GM12878 (cell line): Measurements from ENCODE around the gene CCDC68. TPM values are rescaled to one million over a fixed set of nuclear protein-coding genes. Genes with fewer than 3 reads are reported as not detected.

Experiments used
- ATAC-seq: fragments of 200-7000 bp; cut with Tn5 transposase; 3 replicates; pipeline ENCODE4 v1.9.1; 2020; ENCODE audit warnings: mild to moderate bottlenecking, moderate library complexity
- BruUV-seq: library from RNA; stranded (reverse); fragments of 400-500 nt; replicated peaks from 2 replicates; lab custom pipeline; 2021; lab: Mats Ljungman, UMichigan
- CTCF ChIA-PET: fragments of 300-600 bp; sonication (Branson Sonifier 250); formaldehyde crosslinking; extraction: SDS; loops from one replicate; lab custom pipeline; 2021; ENCODE audit warnings: inconsistent platforms; lab: Yijun Ruan, JAX
- POLR2A ChIA-PET: fragments of 350-600 bp; formaldehyde crosslinking; extraction: SDS; loops from one replicate; lab custom pipeline; 2021; ENCODE audit warnings: inconsistent platforms; lab: Charles Lee
- RAD21 ChIA-PET: fragments of 300-600 bp; sonication (Branson Sonifier 250); formaldehyde crosslinking; loops from one replicate; lab custom pipeline; 2023; ENCODE audit warnings: antibody characterized with exemption; ENCODE audit not compliant: unreplicated experiment; lab: Charles Lee
- SMC1A ChIA-PET: fragments of 300-600 bp; sonication (Branson Sonifier 250); formaldehyde crosslinking; loops from one replicate; lab custom pipeline; 2023; ENCODE audit not compliant: unreplicated experiment, uncharacterized antibody; lab: Charles Lee
- DNase-seq: peaks from one replicate; pipeline ENCODE4 v3.0.0-alpha.2; 2011; ENCODE audit warnings: low read depth, low spot score
- FAIRE-seq: peaks from 3 replicates; lab custom pipeline; 2011; peaks lifted over from hg19 to GRCh38; lab: Jason Lieb, UNC
- H2AFZ ChIP-seq: 2 replicates; pipeline ENCODE4 v1.6.0; 2011; ENCODE audit warnings: low read depth, low read length, control low read depth; ENCODE audit not compliant: control insufficient read depth
- H3K27ac ChIP-seq: 2 replicates; pipeline ENCODE4 v1.5.1; 2011; ENCODE audit warnings: control low read depth; ENCODE audit not compliant: control insufficient read depth, insufficient read depth
- H3K27me3 ChIP-seq, 2 experiments: replicated peaks in 1 of 2; 2 replicates each; pipeline versions ENCODE4 v1.6.0 to v1.6.1; 2011; ENCODE audit warnings: low read length in 1 of 2; ENCODE audit not compliant: control insufficient read depth in 2 of 2, insufficient read depth in 2 of 2
- H3K36me3 ChIP-seq, 2 experiments: 2 replicates each; pipeline ENCODE4 v1.5.1; 2011; ENCODE audit warnings: low read length in 1 of 2; ENCODE audit not compliant: control insufficient read depth in 2 of 2, insufficient read depth in 2 of 2
- H3K4me1 ChIP-seq: 2 replicates; pipeline ENCODE4 v1.6.1; 2011; ENCODE audit warnings: mild to moderate bottlenecking, low read length, moderate library complexity, mixed read lengths; ENCODE audit not compliant: control insufficient read depth, insufficient read depth
- H3K4me2 ChIP-seq: 2 replicates; pipeline ENCODE4 v1.6.0; 2011; ENCODE audit warnings: control low read depth; ENCODE audit not compliant: control insufficient read depth, insufficient read depth
- H3K4me3 ChIP-seq: fragments of 200-600 bp; sonication (generic); 2 replicates; pipeline ENCODE4 v1.5.1; 2016
- H3K79me2 ChIP-seq: 2 replicates; pipeline ENCODE4 v1.6.0; 2011; ENCODE audit warnings: low read length; ENCODE audit not compliant: control insufficient read depth, insufficient read depth
- H3K9ac ChIP-seq: 2 replicates; pipeline ENCODE4 v1.8.0; 2011; ENCODE audit warnings: low read length, control low read depth, mixed read lengths; ENCODE audit not compliant: control insufficient read depth, insufficient read depth
- H3K9me3 ChIP-seq: replicated peaks from 3 replicates; pipeline ENCODE4 v1.5.1; 2011; ENCODE audit warnings: mild to moderate bottlenecking, low read length; ENCODE audit not compliant: control insufficient read depth, insufficient read depth
- H4K20me1 ChIP-seq: 2 replicates; pipeline ENCODE4 v1.6.0; 2011; ENCODE audit not compliant: control insufficient read depth, insufficient read depth
- ATF3 ChIP-seq: IDR thresholded peaks from 2 replicates; pipeline ENCODE4 v1.6.1; 2011; ENCODE audit warnings: low read depth, mild to moderate bottlenecking, low read length, moderate library complexity, borderline replicate concordance; ENCODE audit errors: extremely low read depth
- BACH1 ChIP-seq: fragments of 450-650 bp; IDR thresholded peaks from 2 replicates; pipeline ENCODE4 v1.6.1; 2017; ENCODE audit warnings: mild to moderate bottlenecking, borderline replicate concordance
- CEBPZ ChIP-seq: fragments of 150-350 bp; IDR thresholded peaks from 2 replicates; pipeline ENCODE4 v1.6.1; 2016; ENCODE audit warnings: low read depth, low read length
- CHD2 ChIP-seq: IDR thresholded peaks from 2 replicates; pipeline ENCODE4 v1.6.1; 2011; ENCODE audit warnings: low read depth, low read length, improper control_type of control experiment, borderline replicate concordance
- DPF2 ChIP-seq: fragments of 450-650 bp; IDR thresholded peaks from 2 replicates; pipeline ENCODE4 v1.6.1; 2017; ENCODE audit warnings: mild to moderate bottlenecking
- EZH2 ChIP-seq: IDR thresholded peaks from 2 replicates; pipeline ENCODE4 v1.6.1; 2012; ENCODE audit warnings: low read depth, mild to moderate bottlenecking, control low read depth, inconsistent platforms, low read length, borderline replicate concordance; ENCODE audit not compliant: control insufficient read depth
- HCFC1 ChIP-seq: fragments of 150-350 bp; IDR thresholded peaks from 2 replicates; pipeline ENCODE4 v1.6.1; 2014; ENCODE audit warnings: low read length
- JUNB ChIP-seq: IDR thresholded peaks from 2 replicates; pipeline ENCODE4 v1.6.1; 2016; ENCODE audit warnings: antibody characterized with exemption, mild to moderate bottlenecking
- KDM1A ChIP-seq: fragments of 200-600 bp; sonication (generic); IDR thresholded peaks from 2 replicates; pipeline ENCODE4 v1.6.1; 2016; ENCODE audit warnings: borderline replicate concordance
- MLLT1 ChIP-seq: fragments of 450-650 bp; IDR thresholded peaks from 2 replicates; pipeline ENCODE4 v1.6.1; 2016; ENCODE audit warnings: mild to moderate bottlenecking
- MYB ChIP-seq: fragments of 150-350 bp; IDR thresholded peaks from 2 replicates; pipeline ENCODE4 v1.6.1; 2014; ENCODE audit warnings: mild to moderate bottlenecking, low read depth, low read length, borderline replicate concordance
- PML ChIP-seq: IDR thresholded peaks from 2 replicates; pipeline ENCODE4 v1.6.1; 2012; ENCODE audit warnings: low read length, inconsistent platforms
- POLR2AphosphoS5 ChIP-seq: IDR thresholded peaks from 2 replicates; pipeline ENCODE4 v1.6.1; 2011; ENCODE audit warnings: mild to moderate bottlenecking, low read length, inconsistent platforms
- RAD21 ChIP-seq: IDR thresholded peaks from 2 replicates; pipeline ENCODE4 v1.6.1; 2011; ENCODE audit warnings: mild to moderate bottlenecking, low read depth, low read length, moderate library complexity; ENCODE audit not compliant: insufficient read depth
- RAD51 ChIP-seq: fragments of 450-650 bp; IDR thresholded peaks from 2 replicates; pipeline ENCODE4 v1.6.1; 2016; ENCODE audit warnings: moderate library complexity, mild to moderate bottlenecking, inconsistent platforms
- TCF12 ChIP-seq: IDR thresholded peaks from 2 replicates; pipeline ENCODE4 v1.6.1; 2011; ENCODE audit warnings: low read depth, mild to moderate bottlenecking, low read length
- YBX1 ChIP-seq: fragments of 450-650 bp; IDR thresholded peaks from 2 replicates; pipeline ENCODE4 v1.6.1; 2016; ENCODE audit warnings: antibody characterized with exemption
- ZBTB4 ChIP-seq: fragments of 450-650 bp; formaldehyde crosslinking; IDR thresholded peaks from 2 replicates; pipeline ENCODE4 v1.4.0; 2022; ENCODE audit warnings: mild to moderate bottlenecking, moderate library complexity
- ZZZ3 ChIP-seq: IDR thresholded peaks from 2 replicates; pipeline ENCODE4 v1.6.1; 2011; ENCODE audit warnings: low read depth; ENCODE audit not compliant: control insufficient read depth, insufficient read length
- WGBS: methylation state at CpG from one replicate; pipeline ENCODE4 v1.1.6; 2016; ENCODE audit warnings: low lambda C conversion rate; ENCODE audit not compliant: insufficient replicate concordance, insufficient coverage; ENCODE audit errors: missing lambda C conversion rate; 5-methylcytosine and 5-hydroxymethylcytosine counted together
- in situ Hi-C: fragments of 300-500 bp; cut with MboI; formaldehyde crosslinking; loops from 9 replicates; pipeline ENCODE4 v1.14.3; 2018; ENCODE audit warnings: mixed read lengths
- intact Hi-C: fragments of 100-400 bp; cut with micrococcal nuclease; formaldehyde crosslinking; loops from one replicate; pipeline ENCODE4 v1.14.2; 2022; ENCODE audit not compliant: unreplicated experiment
- polyA plus RNA-seq, 11 experiments: library from polyadenylated mRNA; depleted of rRNA in 4 of 11; unstranded in 6 of 11; stranded (reverse) in 5 of 11; fragments of >200 nt; fragmentation: Nextera tagmentation in 4 of 11; fragmentation: Illumina TruSeq in 1 of 11; extraction: Ambion mirVana in 4 of 11; extraction: Trizol in 1 of 11; gene quantifications; 1 replicate in 1 of 11; 2 replicates in 10 of 11; pipeline versions ENCODE4 v1.2.1 to v1.2.3, GENCODE V29; 2011 to 2016; ENCODE audit warnings: inconsistent platforms in 2 of 11, missing spikeins in 2 of 11, low read depth in 1 of 11
- total RNA-seq, 4 experiments: library from RNA; depleted of rRNA in 3 of 4; stranded (reverse); fragments of >200 nt in 3 of 4; fragmentation: Illumina TruSeq in 1 of 4; extraction: Trizol in 1 of 4; gene quantifications; 2 replicates each; pipeline versions ENCODE4 v1.2.1 to v1.2.3, GENCODE V29; 2013 to 2021

CCDC68 gene
- total and polyA plus RNA-seq, 10 of the 15 experiments (the other 5 are each of a cell fraction or from before 2014, with no cell fraction given) = 0.04 TPM; not detected in 9

- Histone ChIP-seq H2AFZ (no peak overlapping the region), H3K27me3 (no peaks in the 10 kb centered on the region), H3K36me3 (no peaks in the 10 kb centered on the region), H3K4me1 (no peaks in the 10 kb centered on the region), H3K9me3 (no peaks in the 10 kb centered on the region), H3K9ac (no peak overlapping the region), H3K79me2 (no peaks in the 10 kb centered on the region), H3K4me2 (no peak overlapping the region), H3K27ac (no peak overlapping the region), H4K20me1 (no peaks in the 10 kb centered on the region), H3K4me3 (no peak overlapping the region)
- ChIA-PET POLR2A (no interaction called here), CTCF (no interaction called here), SMC1A (no interaction called here), RAD21 (no interaction called here)
- BruUV-seq = no TSS peak
- in situ Hi-C loops (no loop called here), intact Hi-C loops (no loop called here)
- FAIRE-seq (no peak), ATAC-seq (no peak), DNase-seq (no peak)
- WGBS = 6% methylated on average over 1 of the region's 1 CpG
- no peak for TF ChIP-seq HCFC1
- TF ChIP-seq ATF3 = no peak
- TF ChIP-seq CHD2 = no peak
- no peak for TF ChIP-seq RAD51
- TF ChIP-seq PML = no peak
- no peak for TF ChIP-seq POLR2AphosphoS5
- TF ChIP-seq TCF12 = no peak
- TF ChIP-seq JUNB = no peak
- no peak for TF ChIP-seq ZZZ3
- TF ChIP-seq DPF2 = no peak
- no peak for TF ChIP-seq ZBTB4
- TF ChIP-seq BACH1 = no peak
- no peak for TF ChIP-seq MLLT1
- TF ChIP-seq RAD21 = no peak
- TF ChIP-seq KDM1A = no peak
- TF ChIP-seq CEBPZ = no peak
- TF ChIP-seq YBX1 = no peak
- TF ChIP-seq EZH2 = no peak
- no peak for TF ChIP-seq MYB
Observed at GRCh38 chr18:54860941-54861340, 98.3 kb downstream of the CCDC68 start.
